Measurements from ENCODE around the gene BMF. TPM values are rescaled to one million over a fixed set of nuclear protein-coding genes. Genes with fewer than 3 reads are reported as not detected.

BMF gene
- polyA plus RNA-seq, 1 donor from 2014 or later = 5.8 TPM

DNA sequence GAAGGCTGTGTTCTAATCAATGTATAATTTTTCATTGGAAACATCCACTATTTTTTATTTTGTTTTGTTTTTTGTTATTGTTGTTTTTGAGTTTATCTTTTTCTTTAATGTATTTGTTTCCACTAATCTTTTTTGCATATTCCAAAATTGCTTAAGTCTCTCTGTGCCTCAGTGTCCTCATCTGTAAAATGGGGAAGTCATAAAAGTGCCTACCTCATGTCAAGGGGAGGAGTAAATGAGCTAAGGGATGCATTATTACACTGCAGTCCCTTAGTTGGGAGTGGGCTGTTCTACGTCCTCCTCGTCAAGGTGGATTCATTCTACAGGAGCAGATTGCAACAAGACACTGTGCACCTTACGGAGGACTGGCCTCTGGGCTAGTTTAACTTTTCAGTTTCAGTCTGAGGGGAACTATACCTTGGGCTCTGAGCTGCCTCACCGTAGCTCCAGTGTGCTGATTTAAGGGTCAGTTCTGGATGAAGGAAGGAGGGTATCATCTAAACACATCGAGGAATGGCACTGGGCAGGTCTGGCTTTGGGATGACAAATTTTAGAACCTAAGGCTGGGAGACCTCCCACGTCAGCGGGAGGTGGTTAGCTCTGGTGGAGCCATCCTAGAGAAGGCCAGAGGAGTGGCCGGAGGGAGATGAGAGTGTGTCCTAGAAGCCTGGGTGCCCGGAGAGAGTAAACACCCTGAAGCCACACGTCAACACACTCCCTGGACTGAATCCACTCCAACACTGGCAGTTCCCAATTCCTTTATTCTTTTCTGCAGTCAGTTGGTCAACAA is 64.6 kb downstream of the BMF start:
- no peaks in the 10 kb centered on the region for H3K79me2 ChIP-seq (replicated peaks; ENCODE audit: insufficient read depth, low read length)
- H3K27ac ChIP-seq (ENCODE audit: low read length) = no peak overlapping the region
- H3K27me3 ChIP-seq (ENCODE audit: insufficient read depth, low read depth, low read length) = no peaks in the 10 kb centered on the region
- no peak overlapping the region for H2AFZ ChIP-seq (ENCODE audit: low read depth, low read length)
- no peak overlapping the region for H3K9ac ChIP-seq (ENCODE audit: low read length)
- H3K4me3 ChIP-seq (ENCODE audit: low read length) = no peak overlapping the region
- no peaks in the 10 kb centered on the region for H4K20me1 ChIP-seq (ENCODE audit: insufficient read depth)
- TF ChIP-seq TAF1 (IDR thresholded peaks at IDR 0.05; ENCODE audit: low read depth) = no peak
- TF ChIP-seq EP300 (conservative IDR thresholded peaks at IDR 0.05; ENCODE audit: poor library complexity, severe bottlenecking) = no peak
- TF ChIP-seq SMC3 (conservative IDR thresholded peaks at IDR 0.05; ENCODE audit: poor library complexity) = no peak
- TF ChIP-seq, protein P1, sequence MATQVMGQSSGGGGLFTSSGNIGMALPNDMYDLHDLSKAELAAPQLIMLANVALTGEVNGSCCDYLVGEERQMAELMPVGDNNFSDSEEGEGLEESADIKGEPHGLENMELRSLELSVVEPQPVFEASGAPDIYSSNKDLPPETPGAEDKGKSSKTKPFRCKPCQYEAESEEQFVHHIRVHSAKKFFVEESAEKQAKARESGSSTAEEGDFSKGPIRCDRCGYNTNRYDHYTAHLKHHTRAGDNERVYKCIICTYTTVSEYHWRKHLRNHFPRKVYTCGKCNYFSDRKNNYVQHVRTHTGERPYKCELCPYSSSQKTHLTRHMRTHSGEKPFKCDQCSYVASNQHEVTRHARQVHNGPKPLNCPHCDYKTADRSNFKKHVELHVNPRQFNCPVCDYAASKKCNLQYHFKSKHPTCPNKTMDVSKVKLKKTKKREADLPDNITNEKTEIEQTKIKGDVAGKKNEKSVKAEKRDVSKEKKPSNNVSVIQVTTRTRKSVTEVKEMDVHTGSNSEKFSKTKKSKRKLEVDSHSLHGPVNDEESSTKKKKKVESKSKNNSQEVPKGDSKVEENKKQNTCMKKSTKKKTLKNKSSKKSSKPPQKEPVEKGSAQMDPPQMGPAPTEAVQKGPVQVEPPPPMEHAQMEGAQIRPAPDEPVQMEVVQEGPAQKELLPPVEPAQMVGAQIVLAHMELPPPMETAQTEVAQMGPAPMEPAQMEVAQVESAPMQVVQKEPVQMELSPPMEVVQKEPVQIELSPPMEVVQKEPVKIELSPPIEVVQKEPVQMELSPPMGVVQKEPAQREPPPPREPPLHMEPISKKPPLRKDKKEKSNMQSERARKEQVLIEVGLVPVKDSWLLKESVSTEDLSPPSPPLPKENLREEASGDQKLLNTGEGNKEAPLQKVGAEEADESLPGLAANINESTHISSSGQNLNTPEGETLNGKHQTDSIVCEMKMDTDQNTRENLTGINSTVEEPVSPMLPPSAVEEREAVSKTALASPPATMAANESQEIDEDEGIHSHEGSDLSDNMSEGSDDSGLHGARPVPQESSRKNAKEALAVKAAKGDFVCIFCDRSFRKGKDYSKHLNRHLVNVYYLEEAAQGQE (IDR thresholded peaks at IDR 0.05; ENCODE audit: borderline replicate concordance) = no peak
- no peak for TF ChIP-seq EZH2 (IDR thresholded peaks at IDR 0.05; ENCODE audit: borderline replicate concordance, insufficient read depth, low read length, poor library complexity, severe bottlenecking)
- no peak for TF ChIP-seq RAD21 (conservative IDR thresholded peaks at IDR 0.05)
- no peak for TF ChIP-seq POLR2AphosphoS5 (IDR thresholded peaks at IDR 0.05)
- TF ChIP-seq MXI1 (conservative IDR thresholded peaks at IDR 0.05; ENCODE audit: poor library complexity, severe bottlenecking) = no peak
- TF ChIP-seq, protein P2, sequence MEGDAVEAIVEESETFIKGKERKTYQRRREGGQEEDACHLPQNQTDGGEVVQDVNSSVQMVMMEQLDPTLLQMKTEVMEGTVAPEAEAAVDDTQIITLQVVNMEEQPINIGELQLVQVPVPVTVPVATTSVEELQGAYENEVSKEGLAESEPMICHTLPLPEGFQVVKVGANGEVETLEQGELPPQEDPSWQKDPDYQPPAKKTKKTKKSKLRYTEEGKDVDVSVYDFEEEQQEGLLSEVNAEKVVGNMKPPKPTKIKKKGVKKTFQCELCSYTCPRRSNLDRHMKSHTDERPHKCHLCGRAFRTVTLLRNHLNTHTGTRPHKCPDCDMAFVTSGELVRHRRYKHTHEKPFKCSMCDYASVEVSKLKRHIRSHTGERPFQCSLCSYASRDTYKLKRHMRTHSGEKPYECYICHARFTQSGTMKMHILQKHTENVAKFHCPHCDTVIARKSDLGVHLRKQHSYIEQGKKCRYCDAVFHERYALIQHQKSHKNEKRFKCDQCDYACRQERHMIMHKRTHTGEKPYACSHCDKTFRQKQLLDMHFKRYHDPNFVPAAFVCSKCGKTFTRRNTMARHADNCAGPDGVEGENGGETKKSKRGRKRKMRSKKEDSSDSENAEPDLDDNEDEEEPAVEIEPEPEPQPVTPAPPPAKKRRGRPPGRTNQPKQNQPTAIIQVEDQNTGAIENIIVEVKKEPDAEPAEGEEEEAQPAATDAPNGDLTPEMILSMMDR (IDR thresholded peaks at IDR 0.05; ENCODE audit: poor library complexity, severe bottlenecking) = no peak
- H3K9me2 ChIP-seq (ENCODE audit: insufficient read depth, low read length) = no peaks in the 10 kb centered on the region
- H3K4me2 ChIP-seq (ENCODE audit: low read length) = no peak overlapping the region
- H3K36me3 ChIP-seq (ENCODE audit: insufficient read depth, low read length) = no peaks in the 10 kb centered on the region
- no peaks in the 10 kb centered on the region for H3F3A ChIP-seq (ENCODE audit: insufficient read depth, low read length, poor library complexity, severe bottlenecking)
- H3K9me3 ChIP-seq (ENCODE audit: low read length) = no peaks in the 10 kb centered on the region

DNA sequence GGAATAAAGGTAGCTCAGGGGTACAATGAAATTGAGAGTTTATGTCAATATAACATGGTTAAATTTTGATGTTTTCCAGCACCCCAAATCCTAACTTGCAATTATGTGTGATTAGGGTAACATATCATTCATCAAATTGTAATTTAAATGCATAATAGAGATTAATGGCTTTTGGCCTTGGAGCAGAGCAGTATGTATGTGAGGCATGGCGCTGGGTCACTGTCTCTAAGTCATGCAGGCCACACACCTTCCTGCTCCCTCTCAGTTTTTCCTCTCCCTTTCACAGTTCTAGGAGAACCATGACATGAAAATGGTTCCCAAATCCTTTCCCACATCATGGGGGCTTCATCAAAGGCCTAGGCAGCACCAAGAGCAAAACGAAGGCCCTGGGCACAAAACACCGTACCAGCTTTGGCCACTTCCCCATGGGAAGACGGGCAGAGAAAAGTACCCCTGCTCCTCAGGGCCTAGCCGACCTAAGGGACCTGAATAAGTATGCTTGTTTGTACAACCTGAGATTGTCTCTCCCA is 65.8 kb downstream of the BMF start:
- Histone ChIP-seq H3K9ac (ENCODE audit: low read length) (no peak overlapping the region), H3K4me2 (ENCODE audit: low read length) (no peak overlapping the region), H3K79me2 (replicated peaks; ENCODE audit: insufficient read depth, low read length) (peaks cover 11% of the 10 kb centered on the region), H2AFZ (ENCODE audit: low read depth, low read length) (no peak overlapping the region), H3K9me2 (ENCODE audit: insufficient read depth, low read length) (no peaks in the 10 kb centered on the region), H3K9me3 (ENCODE audit: low read length) (no peaks in the 10 kb centered on the region), H3K27ac (ENCODE audit: low read length) (no peak overlapping the region), H3K4me3 (ENCODE audit: low read length) (no peak overlapping the region), H3F3A (ENCODE audit: insufficient read depth, low read length, poor library complexity, severe bottlenecking) (no peaks in the 10 kb centered on the region), H3K36me3 (ENCODE audit: insufficient read depth, low read length) (no peaks in the 10 kb centered on the region), H4K20me1 (ENCODE audit: insufficient read depth) (no peaks in the 10 kb centered on the region), H3K27me3 (ENCODE audit: insufficient read depth, low read depth, low read length) (no peaks in the 10 kb centered on the region)
- TF ChIP-seq SMC3 (conservative IDR thresholded peaks at IDR 0.05; ENCODE audit: poor library complexity) (no peak), MXI1 (conservative IDR thresholded peaks at IDR 0.05; ENCODE audit: poor library complexity, severe bottlenecking) (no peak), POLR2AphosphoS5 (IDR thresholded peaks at IDR 0.05) (no peak), TAF1 (IDR thresholded peaks at IDR 0.05; ENCODE audit: low read depth) (no peak), RAD21 (conservative IDR thresholded peaks at IDR 0.05) (no peak), EZH2 (IDR thresholded peaks at IDR 0.05; ENCODE audit: borderline replicate concordance, insufficient read depth, low read length, poor library complexity, severe bottlenecking) (no peak)
